Chondrocyte (in vitro differentiated cells): ENCODE results near the gene GMCL2. TPM values are rescaled to one million over a fixed set of nuclear protein-coding genes. Genes with fewer than 3 reads are reported as not detected.

Experiments
- DNase-seq: peaks from one replicate; pipeline ENCODE4 v3.0.0; 2021; ENCODE audit warnings: mixed read lengths, low spot score
- H3K27ac Mint-ChIP-seq: one replicate; pipeline ENCODE4 v1.8.0; 2021; ENCODE audit warnings: mild to moderate bottlenecking, moderate library complexity, mixed read lengths; ENCODE audit not compliant: unreplicated experiment
- H3K27me3 Mint-ChIP-seq: 2 replicates; pipeline ENCODE4 v1.8.0; 2021; ENCODE audit warnings: low read depth, mixed read lengths
- H3K36me3 Mint-ChIP-seq: 2 replicates; pipeline ENCODE4 v1.8.0; 2021; ENCODE audit warnings: low read depth, mixed read lengths
- H3K4me1 Mint-ChIP-seq: 2 replicates; pipeline ENCODE4 v1.8.0; 2021; ENCODE audit warnings: low read depth, mild to moderate bottlenecking, mixed read lengths
- H3K4me3 Mint-ChIP-seq: one replicate; pipeline ENCODE4 v1.8.0; 2021; ENCODE audit warnings: mild to moderate bottlenecking, moderate library complexity, mixed read lengths; ENCODE audit not compliant: unreplicated experiment
- H3K9me3 Mint-ChIP-seq: 2 replicates; pipeline ENCODE4 v1.8.0; 2021; ENCODE audit warnings: low read depth, mixed read lengths
- total RNA-seq: library from RNA; stranded (reverse); gene quantifications from 3 replicates; pipeline ENCODE4 v1.2.1, GENCODE V29; 2021
- TF ChIP-seq, protein P1 (sequence below): fragments of 200-600 bp; sonication (generic); IDR thresholded peaks from 2 replicates; pipeline ENCODE4 v1.5.0; 2021; ENCODE audit warnings: antibody characterized with exemption, mild to moderate bottlenecking, moderate library complexity

The GMCL2 gene
- total RNA-seq, 1 donor from 2014 or later = not detected

DNA sequence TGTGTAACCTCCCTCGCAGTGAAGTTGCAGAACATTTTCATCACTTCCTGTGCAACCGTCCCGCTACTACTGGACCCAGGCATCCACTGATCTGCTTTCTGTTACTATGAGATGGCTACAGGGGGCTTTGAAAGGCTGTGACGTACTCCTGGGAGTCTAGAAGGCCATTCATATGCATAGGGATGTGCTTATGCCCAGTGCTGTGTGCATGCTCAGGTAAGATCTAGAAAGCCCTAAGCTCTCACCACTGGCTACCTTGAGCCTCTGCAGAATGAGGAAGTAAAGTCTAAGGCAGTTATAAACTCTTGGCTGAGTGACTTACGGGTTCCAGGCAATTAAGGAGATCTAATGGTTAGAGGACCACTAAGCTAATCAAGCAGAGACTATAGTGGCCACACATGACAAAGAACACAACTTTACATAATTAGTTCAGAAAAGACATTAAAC lies 28.9 kb upstream of the GMCL2 start:
- Mint-ChIP-seq H3K4me3 (no peak overlapping the region), H3K36me3 (peaks cover 14% of the 10 kb centered on the region), H3K9me3 (no peaks in the 10 kb centered on the region), H3K27ac (peak overlapping the region; percentile 30), H3K4me1 (peaks cover 7% of the 10 kb centered on the region), H3K27me3 (no peaks in the 10 kb centered on the region)
- peak; percentile 0 for DNase-seq
- TF ChIP-seq, protein P1, sequence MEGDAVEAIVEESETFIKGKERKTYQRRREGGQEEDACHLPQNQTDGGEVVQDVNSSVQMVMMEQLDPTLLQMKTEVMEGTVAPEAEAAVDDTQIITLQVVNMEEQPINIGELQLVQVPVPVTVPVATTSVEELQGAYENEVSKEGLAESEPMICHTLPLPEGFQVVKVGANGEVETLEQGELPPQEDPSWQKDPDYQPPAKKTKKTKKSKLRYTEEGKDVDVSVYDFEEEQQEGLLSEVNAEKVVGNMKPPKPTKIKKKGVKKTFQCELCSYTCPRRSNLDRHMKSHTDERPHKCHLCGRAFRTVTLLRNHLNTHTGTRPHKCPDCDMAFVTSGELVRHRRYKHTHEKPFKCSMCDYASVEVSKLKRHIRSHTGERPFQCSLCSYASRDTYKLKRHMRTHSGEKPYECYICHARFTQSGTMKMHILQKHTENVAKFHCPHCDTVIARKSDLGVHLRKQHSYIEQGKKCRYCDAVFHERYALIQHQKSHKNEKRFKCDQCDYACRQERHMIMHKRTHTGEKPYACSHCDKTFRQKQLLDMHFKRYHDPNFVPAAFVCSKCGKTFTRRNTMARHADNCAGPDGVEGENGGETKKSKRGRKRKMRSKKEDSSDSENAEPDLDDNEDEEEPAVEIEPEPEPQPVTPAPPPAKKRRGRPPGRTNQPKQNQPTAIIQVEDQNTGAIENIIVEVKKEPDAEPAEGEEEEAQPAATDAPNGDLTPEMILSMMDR = no peak

DNA sequence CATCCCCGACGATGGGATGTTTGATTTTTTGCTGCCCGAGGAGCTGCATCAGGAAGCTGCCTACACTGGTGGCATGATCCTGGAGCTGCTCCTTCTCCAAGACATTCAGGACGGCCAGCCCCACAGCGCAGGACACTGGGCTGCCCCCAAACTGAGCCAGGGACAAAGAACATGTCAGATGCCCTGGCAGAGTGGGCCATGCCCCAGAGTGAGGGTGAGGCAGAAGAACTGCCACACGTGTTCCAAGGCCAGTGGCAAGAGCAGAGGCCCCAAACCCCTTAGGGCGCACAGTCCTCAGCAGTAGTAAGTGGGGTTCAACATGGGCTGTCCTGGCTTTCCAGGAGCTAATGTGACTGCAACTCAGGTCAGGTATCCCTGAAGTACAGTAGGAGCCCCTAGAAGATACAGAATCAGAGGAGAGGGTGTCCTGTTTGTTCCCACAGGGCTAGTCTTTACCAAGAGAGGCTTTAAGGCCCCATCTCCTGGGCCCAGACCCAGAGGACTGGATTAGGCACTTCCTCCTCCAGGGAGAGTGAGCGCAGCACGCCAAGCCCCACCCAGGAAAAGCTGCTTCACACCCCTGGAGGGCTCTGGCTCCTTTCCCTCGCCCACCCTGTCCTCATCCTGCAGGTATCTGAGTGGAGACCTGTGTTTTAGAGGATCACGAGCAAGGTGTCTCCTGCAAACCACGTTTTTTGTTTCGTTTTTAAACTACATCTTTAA lies 28.3 kb upstream of the GMCL2 start:
- peak; percentile 76 for DNase-seq
- Mint-ChIP-seq H3K27me3 (no peaks in the 10 kb centered on the region), H3K27ac (peak overlapping the region; percentile 13), H3K36me3 (peaks cover 14% of the 10 kb centered on the region), H3K4me1 (peaks cover 7% of the 10 kb centered on the region), H3K4me3 (no peak overlapping the region), H3K9me3 (no peaks in the 10 kb centered on the region)
- TF ChIP-seq, protein P1 = no peak

DNA sequence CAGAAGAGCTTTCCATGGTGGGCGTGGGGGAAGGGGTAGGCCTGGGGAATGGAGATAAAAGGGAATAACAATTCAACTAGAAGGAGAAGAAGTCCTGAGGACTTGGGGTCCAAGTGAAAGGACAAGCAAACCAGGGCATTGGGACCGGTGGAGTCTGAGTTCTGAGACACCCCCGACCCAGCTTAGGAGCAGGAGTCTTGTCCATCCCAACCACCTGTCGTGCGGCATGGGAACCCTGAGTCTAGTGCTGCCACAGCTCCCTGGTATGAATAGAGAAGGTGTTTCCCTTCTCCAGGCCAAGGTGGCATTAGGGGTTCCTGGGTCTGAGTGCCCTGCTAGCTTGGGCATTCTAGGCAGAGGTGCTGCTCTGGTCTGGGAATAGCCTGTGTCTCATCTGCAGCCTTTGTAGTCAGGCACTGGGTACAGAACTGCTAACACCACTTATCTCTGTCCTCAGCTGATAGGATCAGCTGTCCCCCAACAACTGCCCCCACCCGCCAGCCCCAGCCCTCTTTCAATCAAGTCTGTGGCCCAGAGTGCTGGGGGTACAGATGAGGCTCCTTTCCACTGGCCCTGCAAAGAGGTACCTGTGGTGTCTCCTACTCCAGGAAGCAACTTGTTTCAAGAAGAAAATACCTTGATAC lies 27.1 kb upstream of the GMCL2 start:
- DNase-seq = peak; percentile 43
- TF ChIP-seq, protein P1 = no peak
- H3K4me1 Mint-ChIP-seq = peaks cover 7% of the 10 kb centered on the region
- H3K9me3 Mint-ChIP-seq = no peaks in the 10 kb centered on the region
- H3K36me3 Mint-ChIP-seq = peaks cover 25% of the 10 kb centered on the region
- peak overlapping the region; percentile 20 for H3K27ac Mint-ChIP-seq
- H3K27me3 Mint-ChIP-seq = no peaks in the 10 kb centered on the region
- H3K4me3 Mint-ChIP-seq = no peak overlapping the region

DNA sequence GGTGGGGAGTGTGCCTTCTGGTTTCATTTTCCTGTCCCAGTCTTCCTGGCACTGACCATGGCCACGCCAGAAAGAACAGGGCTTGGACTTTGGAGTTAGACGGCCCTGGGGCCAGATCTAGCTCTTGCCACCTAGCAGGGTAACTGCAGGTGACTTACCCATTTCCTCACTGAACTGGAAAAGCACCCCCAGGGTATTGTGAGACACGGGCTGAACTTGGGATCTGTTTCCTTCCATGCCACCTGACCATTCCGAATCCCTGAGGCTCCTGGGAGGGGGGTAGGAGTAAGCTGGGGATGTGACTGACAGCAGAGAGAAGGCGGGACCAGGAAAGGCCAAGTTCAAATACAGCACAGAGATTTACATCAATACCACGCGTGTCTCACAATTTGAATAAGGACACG lies 26.6 kb upstream of the GMCL2 start:
- Mint-ChIP-seq H3K27me3 (no peaks in the 10 kb centered on the region), H3K27ac (peak overlapping the region; percentile 79), H3K9me3 (no peaks in the 10 kb centered on the region), H3K4me3 (no peak overlapping the region), H3K36me3 (peaks cover 27% of the 10 kb centered on the region), H3K4me1 (peaks cover 6% of the 10 kb centered on the region)
- TF ChIP-seq, protein P1 = no peak
- DNase-seq = peak; percentile 42

GRCh38 chr5:178213003-178213461 lies 25.9 kb upstream of the GMCL2 start:
- TF ChIP-seq, protein P1 = no peak
- Mint-ChIP-seq H3K9me3 (no peaks in the 10 kb centered on the region), H3K4me3 (no peak overlapping the region), H3K4me1 (peaks cover 2% of the 10 kb centered on the region), H3K27me3 (no peaks in the 10 kb centered on the region), H3K36me3 (peaks cover 29% of the 10 kb centered on the region), H3K27ac (no peak overlapping the region)
- DNase-seq = peak; percentile 54
